Bone marrow (tissue), 2 donors: ENCODE results near the gene ADCY9.

ENCODE experiments used
- DNase-seq, 2 donors: peaks; one replicate each; lab custom pipeline; 2025; lab: John Stamatoyannopoulos, UW

Gene ADCY9

GRCh38 chr16:3912897-3913296 is 203.3 kb downstream of the ADCY9 start:
- DNase-seq: no peak
